ENCODE data around the gene MAMDC4.
A peak's percentile ranks its signal among the peaks of the same experiment; 100 is the strongest.
"Not testable (repeated sequence)": the region's sequence is repeated elsewhere in the genome, so short reads cannot be mapped to it uniquely, and the experiment has no call there.

Gene MAMDC4

GRCh38 chr9:136862849-136863622, 10.9 kb downstream of the MAMDC4 start:
- no peak for DNase-seq

- no peak for DNase-seq
Measured at GRCh38 chr9:136863623-136864273, 11.6 kb downstream of the MAMDC4 start.

GRCh38 chr9:136865041-136865767, 13.1 kb downstream of the MAMDC4 start:
- DNase-seq = no peak

GRCh38 chr9:136865768-136866103, 13.6 kb downstream of the MAMDC4 start:
- no peak for DNase-seq

GRCh38 chr9:136866898-136867421, 14.8 kb downstream of the MAMDC4 start:
- DNase-seq = not testable (repeated sequence)

GRCh38 chr9:136867480-136867879, 15.3 kb downstream of the MAMDC4 start:
- DNase-seq = no peak

GRCh38 chr9:136867917-136868316, 15.8 kb downstream of the MAMDC4 start:
- DNase-seq = no peak

- peak in 1 of 14 donors; percentile 81 for DNase-seq
Measured at GRCh38 chr9:136868644-136869043, 16.5 kb downstream of the MAMDC4 start.

GRCh38 chr9:136869611-136870010, 17.5 kb downstream of the MAMDC4 start:
- DNase-seq = not testable (repeated sequence)

- no peak for DNase-seq
Measured at GRCh38 chr9:136875155-136875554, 23.0 kb downstream of the MAMDC4 start.

GRCh38 chr9:136876476-136876875, 24.3 kb downstream of the MAMDC4 start:
- DNase-seq = peak in 1 of 14 donors; percentile 72

- DNase-seq = no peak
Measured at GRCh38 chr9:136880651-136881050, 28.5 kb downstream of the MAMDC4 start.

- peak in 3 of 14 donors; percentile 18 to 31 (median 23) for DNase-seq
Measured at GRCh38 chr9:136881691-136882108, 29.6 kb downstream of the MAMDC4 start.

- DNase-seq = peak in 2 of 14 donors; percentile 2 to 54
Measured at GRCh38 chr9:136882109-136882946, 30.2 kb downstream of the MAMDC4 start.

- DNase-seq = not testable (repeated sequence)
Measured at GRCh38 chr9:136882947-136883283, 30.8 kb downstream of the MAMDC4 start.

- not testable (repeated sequence) for DNase-seq
Measured at GRCh38 chr9:136883670-136884069, 31.5 kb downstream of the MAMDC4 start.

- DNase-seq = peak; percentile 49 to 97 (median 94)
Measured at GRCh38 chr9:136885950-136886578, 33.9 kb downstream of the MAMDC4 start, which contains the start of gene TRAF2. Gene TRAF2, plus strand, starts transcription at chr9:136886516. Its CDS starts 12,225 bp downstream, at chr9:136898741.

GRCh38 chr9:136886610-136887597, 34.8 kb downstream of the MAMDC4 start:
- DNase-seq = peak in 4 of 14 donors; percentile 19 to 54 (median 36)

- DNase-seq = no peak
Measured at GRCh38 chr9:136888454-136888853, 36.3 kb downstream of the MAMDC4 start.

GRCh38 chr9:136889858-136890257, 37.7 kb downstream of the MAMDC4 start:
- no peak for DNase-seq

Data from C1 segment of cervical spinal cord (tissue), 14 donors.